Common myeloid progenitor, CD34-positive (primary cell): Measurements from ENCODE around the gene CLDN6.

ENCODE experiments used
- CTCF ChIA-PET: fragments of 350-600 bp; sonication (Branson Sonifier 250); formaldehyde crosslinking; loops from one replicate; lab custom pipeline; 2021; ENCODE audit warnings: antibody characterized with exemption; lab: Charles Lee
- POLR2A ChIA-PET: fragments of 350-600 bp; sonication (Branson Sonifier 250); formaldehyde crosslinking; loops from one replicate; lab custom pipeline; 2021; ENCODE audit warnings: antibody characterized with exemption; lab: Charles Lee
- DNase-seq, 3 donors: peaks; one replicate each; pipeline versions ENCODE4 v3.0.0 to v3.0.0-alpha.2; 2013
- H3K27ac ChIP-seq, 2 experiments: 1 replicate in 1 of 2; 2 replicates in 1 of 2; pipeline ENCODE4 v1.7.0; 2013; ENCODE audit warnings: inconsistent platforms in 2 of 2, low read length in 2 of 2, mild to moderate bottlenecking in 2 of 2, low read depth in 1 of 2, moderate library complexity in 1 of 2; ENCODE audit not compliant: severe bottlenecking in 2 of 2, insufficient read depth in 1 of 2, poor library complexity in 1 of 2
- H3K27me3 ChIP-seq, 5 experiments: replicated peaks in 2 of 5; 1 replicate in 3 of 5; 2 replicates in 2 of 5; pipeline versions ENCODE4 v1.6.1 to v1.7.0; 2013; ENCODE audit warnings: low read length in 4 of 5, mild to moderate bottlenecking in 2 of 5, moderate library complexity in 2 of 5, inconsistent platforms in 1 of 5; ENCODE audit not compliant: insufficient read depth in 5 of 5, control insufficient read depth in 4 of 5
- H3K36me3 ChIP-seq, 4 experiments: 1 replicate in 2 of 4; 2 replicates in 2 of 4; pipeline versions ENCODE4 v1.6.1 to v1.7.0; 2013; ENCODE audit warnings: low read length in 3 of 4, control low read depth in 1 of 4, mild to moderate bottlenecking in 1 of 4; ENCODE audit not compliant: control insufficient read depth in 4 of 4, insufficient read depth in 4 of 4
- H3K4me1 ChIP-seq, 4 experiments: 1 replicate in 3 of 4; 2 replicates in 1 of 4; pipeline versions ENCODE4 v1.6.1 to v1.7.1; 2013; ENCODE audit warnings: low read length in 3 of 4, mild to moderate bottlenecking in 3 of 4, control low read depth in 1 of 4, inconsistent platforms in 1 of 4, moderate library complexity in 1 of 4; ENCODE audit not compliant: control insufficient read depth in 4 of 4, insufficient read depth in 4 of 4; ENCODE audit errors: control extremely low read depth in 1 of 4
- H3K4me3 ChIP-seq, 7 experiments: 1 replicate in 4 of 7; 2 replicates in 3 of 7; pipeline versions ENCODE4 v1.5.1 to v1.7.0; 2013; ENCODE audit warnings: mild to moderate bottlenecking in 7 of 7, low read length in 6 of 7, moderate library complexity in 6 of 7, inconsistent platforms in 2 of 7, low read depth in 2 of 7, control low read depth in 1 of 7; ENCODE audit not compliant: insufficient read depth in 4 of 7, control insufficient read depth in 1 of 7; ENCODE audit errors: extremely low read depth in 1 of 7
- H3K9me3 ChIP-seq, 5 experiments: 1 replicate in 4 of 5; 2 replicates in 1 of 5; pipeline versions ENCODE4 v1.6.1 to v1.7.1; 2013; ENCODE audit warnings: low read length in 4 of 5, mild to moderate bottlenecking in 2 of 5, inconsistent platforms in 1 of 5, low read depth in 1 of 5, moderate library complexity in 1 of 5; ENCODE audit not compliant: control insufficient read depth in 4 of 5, insufficient read depth in 2 of 5; ENCODE audit errors: control extremely low read depth in 1 of 5
- WGBS: methylation state at CpG from one replicate; pipeline ENCODE4 v1.1.5; 2013; ENCODE audit not compliant: insufficient coverage; 5-methylcytosine and 5-hydroxymethylcytosine counted together

CLDN6 gene

GRCh38 chr16:3008690-3009037 is 9.3 kb downstream of the CLDN6 start:
- CTCF ChIA-PET, result interaction anchor here (1.0 to 10.6 kb wide), 3 partner anchors 12 to 87 kb away, joined by 3 to 197 read pairs (median 101); partner anchors contain the start of genes CLDN6, HCFC1R1, THOC6 and TNFRSF12A
- POLR2A ChIA-PET, result interaction anchor here (2.1 kb wide), 1 partner anchor 13 kb away, joined by 15 read pairs; the partner anchor contains the start of gene TNFRSF12A
- peak overlapping the region in 2 of 7 experiments; percentile 65 to 71 for H3K4me3 ChIP-seq
- H3K36me3 ChIP-seq, result no peaks in the 10 kb centered on the region
- peak overlapping the region in 1 of 2 experiments; percentile 68 for H3K27ac ChIP-seq
- WGBS, result 100% methylated on average over 2 of the region's 4 CpGs
- DNase-seq, result no peak
- peaks cover 11 to 55% (median 52%) of the 10 kb centered on the region in 4 experiments for H3K4me1 ChIP-seq
- peaks cover 0 to 4% (median 0%) of the 10 kb centered on the region in 5 experiments for H3K27me3 ChIP-seq
- H3K9me3 ChIP-seq, result no peaks in the 10 kb centered on the region

- ChIA-PET POLR2A (interaction anchor here (2.1 kb wide), 1 partner anchor 14 kb away, joined by 15 read pairs; the partner anchor contains the start of gene TNFRSF12A), CTCF (interaction anchor here (0.9 to 10.6 kb wide), 5 partner anchors 13 to 94 kb away, joined by 3 to 197 read pairs (median 4); partner anchors contain the start of genes CLDN6, HCFC1R1, THOC6 and TNFRSF12A)
- WGBS, result 1% methylated on average over 11 of the region's 17 CpGs
- DNase-seq, result peak; percentile 57 to 69 (median 66)
- Histone ChIP-seq H3K27ac (peak overlapping the region in 1 of 2 experiments; percentile 72), H3K36me3 (no peaks in the 10 kb centered on the region), H3K4me1 (peaks cover 11 to 57% (median 53%) of the 10 kb centered on the region in 4 experiments), H3K9me3 (no peaks in the 10 kb centered on the region), H3K4me3 (peak overlapping the region in 6 of 7 experiments; percentile 32 to 71 (median 56)), H3K27me3 (peaks cover 0 to 4% (median 0%) of the 10 kb centered on the region in 5 experiments)
Measured at GRCh38 chr16:3007957-3008689, 9.9 kb downstream of the CLDN6 start.

GRCh38 chr16:3007059-3007956 is 10.7 kb downstream of the CLDN6 start:
- Histone ChIP-seq H3K27ac (peak overlapping the region in 1 of 2 experiments; percentile 72), H3K36me3 (no peaks in the 10 kb centered on the region), H3K4me1 (peaks cover 11 to 57% (median 50%) of the 10 kb centered on the region in 4 experiments), H3K27me3 (peaks cover 0 to 4% (median 0%) of the 10 kb centered on the region in 5 experiments), H3K4me3 (peak overlapping the region in 6 of 7 experiments; percentile 32 to 71 (median 56)), H3K9me3 (no peaks in the 10 kb centered on the region)
- ChIA-PET CTCF (interaction anchor here (0.9 to 10.6 kb wide), 4 partner anchors 13 to 95 kb away, joined by 3 to 197 read pairs (median 52); partner anchors contain the start of genes CLDN6, HCFC1R1, THOC6 and TNFRSF12A), POLR2A (interaction anchor here (2.1 kb wide), 1 partner anchor 14 kb away, joined by 15 read pairs; the partner anchor contains the start of gene TNFRSF12A)
- peak; percentile 27 to 60 (median 49) for DNase-seq
- WGBS, result 14% methylated on average over 11 of the region's 13 CpGs

GRCh38 chr16:3004781-3005284 is 13.2 kb downstream of the CLDN6 start:
- ChIA-PET POLR2A (interaction anchor here (1.7 to 2.5 kb wide), 2 partner anchors 16 to 23 kb away, joined by 7 to 11 read pairs; partner anchors contain the start of gene TNFRSF12A), CTCF (interaction anchor here (0.6 to 10.6 kb wide), 4 partner anchors 16 to 126 kb away, joined by 3 to 197 read pairs (median 54); partner anchors contain the start of genes CLDN6, HCFC1R1, THOC6 and TNFRSF12A)
- H3K9me3 ChIP-seq, result no peaks in the 10 kb centered on the region
- H3K4me1 ChIP-seq, result peaks cover 11 to 52% (median 45%) of the 10 kb centered on the region in 4 experiments
- 1% methylated on average over 12 of the region's 25 CpGs for WGBS
- H3K36me3 ChIP-seq, result peaks cover 0 to 4% (median 1%) of the 10 kb centered on the region in 4 experiments
- peak overlapping the region in 1 of 2 experiments; percentile 68 for H3K27ac ChIP-seq
- DNase-seq, result peak in 1 of 3 donors; percentile 50
- H3K27me3 ChIP-seq, result no peaks in the 10 kb centered on the region
- peak overlapping the region in 6 of 7 experiments; percentile 51 to 81 (median 66) for H3K4me3 ChIP-seq

GRCh38 chr16:3004319-3004718 is 13.7 kb downstream of the CLDN6 start:
- H3K4me1 ChIP-seq, result peaks cover 11 to 48% (median 41%) of the 10 kb centered on the region in 4 experiments
- peak; percentile 20 to 62 (median 52) for DNase-seq
- POLR2A ChIA-PET, result interaction anchor here (0.6 to 2.5 kb wide), 3 partner anchors 16 to 214 kb away, joined by 3 to 11 read pairs (median 7); partner anchors contain the start of gene TNFRSF12A
- H3K27ac ChIP-seq, result no peak overlapping the region
- no peaks in the 10 kb centered on the region for H3K9me3 ChIP-seq
- 0% methylated on average over 39 of the region's 67 CpGs for WGBS
- H3K4me3 ChIP-seq, result peak overlapping the region in 6 of 7 experiments; percentile 19 to 81 (median 50)
- CTCF ChIA-PET, result interaction anchor here (0.7 to 10.6 kb wide), 8 partner anchors 16 to 408 kb away, joined by 3 to 197 read pairs (median 3); partner anchors contain the start of genes CLDN6, HCFC1R1, THOC6 and TNFRSF12A
- H3K36me3 ChIP-seq, result peaks cover 0 to 4% (median 1%) of the 10 kb centered on the region in 4 experiments
- H3K27me3 ChIP-seq, result no peaks in the 10 kb centered on the region
